Measurements from ENCODE around the gene HDGF.

GRCh38 chr1:156725683-156726280 is 25.7 kb downstream of the HDGF start:
- TF ChIP-seq, protein P1, sequence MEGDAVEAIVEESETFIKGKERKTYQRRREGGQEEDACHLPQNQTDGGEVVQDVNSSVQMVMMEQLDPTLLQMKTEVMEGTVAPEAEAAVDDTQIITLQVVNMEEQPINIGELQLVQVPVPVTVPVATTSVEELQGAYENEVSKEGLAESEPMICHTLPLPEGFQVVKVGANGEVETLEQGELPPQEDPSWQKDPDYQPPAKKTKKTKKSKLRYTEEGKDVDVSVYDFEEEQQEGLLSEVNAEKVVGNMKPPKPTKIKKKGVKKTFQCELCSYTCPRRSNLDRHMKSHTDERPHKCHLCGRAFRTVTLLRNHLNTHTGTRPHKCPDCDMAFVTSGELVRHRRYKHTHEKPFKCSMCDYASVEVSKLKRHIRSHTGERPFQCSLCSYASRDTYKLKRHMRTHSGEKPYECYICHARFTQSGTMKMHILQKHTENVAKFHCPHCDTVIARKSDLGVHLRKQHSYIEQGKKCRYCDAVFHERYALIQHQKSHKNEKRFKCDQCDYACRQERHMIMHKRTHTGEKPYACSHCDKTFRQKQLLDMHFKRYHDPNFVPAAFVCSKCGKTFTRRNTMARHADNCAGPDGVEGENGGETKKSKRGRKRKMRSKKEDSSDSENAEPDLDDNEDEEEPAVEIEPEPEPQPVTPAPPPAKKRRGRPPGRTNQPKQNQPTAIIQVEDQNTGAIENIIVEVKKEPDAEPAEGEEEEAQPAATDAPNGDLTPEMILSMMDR (conservative IDR thresholded peaks at IDR 0.05 in 1 of 2, IDR thresholded peaks at IDR 0.05 in 1 of 2; ENCODE audit: low read depth in 1 of 2, low read length in 2 of 2) = peak; percentile 88 to 96
- TF ChIP-seq EZH2 (IDR thresholded peaks at IDR 0.05; ENCODE audit: low read length, missing control alignments) = no peak
